IMR-90 (cell line): ENCODE measurements around the gene FAM83F. TPM values are rescaled to one million over a fixed set of nuclear protein-coding genes. Genes with fewer than 3 reads are reported as not detected.

Experiments
- ATAC-seq: fragments of 200-7000 bp; cut with Tn5 transposase; 2 replicates; pipeline ENCODE4 v1.9.1; 2020; ENCODE audit warnings: low read depth, mild to moderate bottlenecking, moderate library complexity
- BruUV-seq: library from RNA; stranded (reverse); fragments of 400-500 nt; replicated peaks from 2 replicates; lab custom pipeline; 2021; lab: Mats Ljungman, UMichigan
- CTCF ChIA-PET: fragments of 300-600 bp; formaldehyde crosslinking; extraction: SDS; loops from one replicate; lab custom pipeline; 2021; ENCODE audit warnings: antibody characterized with exemption; lab: Yijun Ruan, JAX
- POLR2A ChIA-PET: fragments of 300-600 bp; sonication (Branson Sonifier 250); formaldehyde crosslinking; loops from one replicate; lab custom pipeline; 2022; ENCODE audit warnings: antibody characterized with exemption; ENCODE audit not compliant: unreplicated experiment; lab: Charles Lee
- DNase-seq: peaks from one replicate; pipeline ENCODE4 v3.0.0; 2013
- H2AFZ ChIP-seq: replicated peaks from 2 replicates; pipeline ENCODE3; 2013; ENCODE audit warnings: low read length, mild to moderate bottlenecking; ENCODE audit not compliant: poor library complexity
- H2AK5ac ChIP-seq: 2 replicates; pipeline ENCODE4 v1.6.1; 2013; ENCODE audit warnings: low read depth, low read length, inconsistent platforms
- H2AK9ac ChIP-seq: replicated peaks from 2 replicates; pipeline ENCODE3; 2013; ENCODE audit warnings: mild to moderate bottlenecking, low read depth, low read length, moderate library complexity; ENCODE audit not compliant: poor library complexity
- H2BK120ac ChIP-seq: 2 replicates; pipeline ENCODE4 v1.6.1; 2013; ENCODE audit warnings: low read depth, low read length, inconsistent platforms
- H2BK15ac ChIP-seq: 3 replicates; pipeline ENCODE4 v1.6.1; 2013; ENCODE audit warnings: low read depth, low read length, inconsistent platforms
- H2BK20ac ChIP-seq: 2 replicates; pipeline ENCODE4 v1.6.1; 2013; ENCODE audit warnings: low read depth, mild to moderate bottlenecking, inconsistent platforms, low read length, moderate library complexity
- H2BK5ac ChIP-seq: 2 replicates; pipeline ENCODE4 v1.6.1; 2013; ENCODE audit warnings: mild to moderate bottlenecking, low read depth, low read length, inconsistent platforms; ENCODE audit not compliant: poor library complexity, severe bottlenecking
- H3K14ac ChIP-seq: replicated peaks from 2 replicates; pipeline ENCODE4 v1.6.1; 2013; ENCODE audit warnings: low read depth, low read length, inconsistent platforms
- H3K18ac ChIP-seq: 2 replicates; pipeline ENCODE4 v1.6.1; 2013; ENCODE audit warnings: low read depth, low read length, control low read depth
- H3K23ac ChIP-seq: 2 replicates; pipeline ENCODE4 v1.6.1; 2013; ENCODE audit warnings: low read depth, low read length, inconsistent platforms
- H3K27ac ChIP-seq: 2 replicates; pipeline ENCODE4 v1.5.1; 2013; ENCODE audit warnings: mild to moderate bottlenecking, control low read depth, low read length; ENCODE audit not compliant: insufficient read depth
- H3K27me3 ChIP-seq: 2 replicates; pipeline ENCODE4 v1.6.1; 2013; ENCODE audit warnings: low read length; ENCODE audit not compliant: control insufficient read depth, insufficient read depth
- H3K36me3 ChIP-seq: 2 replicates; pipeline ENCODE4 v1.6.1; 2013; ENCODE audit warnings: low read length, mixed read lengths; ENCODE audit not compliant: control insufficient read depth, insufficient read depth
- H3K4ac ChIP-seq: 2 replicates; pipeline ENCODE4 v1.6.1; 2013; ENCODE audit warnings: low read depth, low read length, inconsistent platforms
- H3K4me1 ChIP-seq: 2 replicates; pipeline ENCODE4 v1.6.1; 2013; ENCODE audit warnings: low read length, mixed read lengths; ENCODE audit not compliant: control insufficient read depth, insufficient read depth
- H3K4me2 ChIP-seq: 2 replicates; pipeline ENCODE4 v1.6.1; 2013; ENCODE audit warnings: low read depth, mild to moderate bottlenecking, control low read depth, low read length, moderate library complexity
- H3K4me3 ChIP-seq: 2 replicates; pipeline ENCODE4 v1.5.1; 2013; ENCODE audit warnings: low read depth, mild to moderate bottlenecking, control low read depth, low read length, moderate library complexity; ENCODE audit not compliant: insufficient read depth
- H3K56ac ChIP-seq: 2 replicates; pipeline ENCODE4 v1.6.1; 2013; ENCODE audit warnings: low read length, inconsistent platforms; ENCODE audit not compliant: insufficient read depth; ENCODE audit errors: extremely low read depth
- H3K79me1 ChIP-seq, 2 experiments: 2 replicates each; pipeline ENCODE4 v1.6.1; 2013; ENCODE audit warnings: low read length in 2 of 2, inconsistent platforms in 1 of 2, low read depth in 1 of 2
- H3K9ac ChIP-seq: 2 replicates; pipeline ENCODE4 v1.6.1; 2013; ENCODE audit warnings: low read depth, low read length, control low read depth
- H3K9me1 ChIP-seq: 2 replicates; pipeline ENCODE4 v1.6.1; 2013; ENCODE audit warnings: low read length, inconsistent platforms; ENCODE audit not compliant: insufficient read depth
- H3K9me3 ChIP-seq: 2 replicates; pipeline ENCODE4 v1.6.1; 2013; ENCODE audit warnings: low read length; ENCODE audit not compliant: control insufficient read depth, insufficient read depth
- H4K20me1 ChIP-seq: 2 replicates; pipeline ENCODE4 v1.6.1; 2013; ENCODE audit warnings: low read length, inconsistent platforms; ENCODE audit not compliant: insufficient read depth
- H4K5ac ChIP-seq: 2 replicates; pipeline ENCODE4 v1.6.1; 2013; ENCODE audit warnings: mild to moderate bottlenecking, low read depth, low read length, control low read depth
- H4K8ac ChIP-seq, 2 experiments: 2 replicates each; pipeline ENCODE4 v1.6.1; 2013; ENCODE audit warnings: low read depth in 2 of 2, low read length in 2 of 2, control low read depth in 1 of 2, inconsistent platforms in 1 of 2
- H4K91ac ChIP-seq: 2 replicates; pipeline ENCODE4 v1.6.1; 2013; ENCODE audit warnings: low read depth, low read length, inconsistent platforms; ENCODE audit not compliant: insufficient read depth
- CEBPB ChIP-seq: IDR thresholded peaks from 2 replicates; pipeline ENCODE4 v1.6.1; 2012; ENCODE audit warnings: low read depth, low read length, improper control_type of control experiment
- CTCF ChIP-seq: conservative IDR thresholded peaks from 2 replicates; pipeline ENCODE4 v1.5.1; 2012; ENCODE audit warnings: mild to moderate bottlenecking, low read depth, low read length, improper control_type of control experiment
- NFE2L2 ChIP-seq: fragments of 150-350 bp; IDR thresholded peaks from 2 replicates; pipeline ENCODE4 v1.6.1; 2016; ENCODE audit warnings: low read depth, mild to moderate bottlenecking, low read length
- USF2 ChIP-seq: fragments of 150-350 bp; IDR thresholded peaks from 2 replicates; pipeline ENCODE4 v1.6.1; 2017; ENCODE audit warnings: mild to moderate bottlenecking, antibody characterized with exemption, low read length, low read depth
- WGBS, 2 experiments: methylation state at CpG; one replicate each; pipeline versions ENCODE4 v1.1.5 to v1.1.7; 2013; ENCODE audit warnings: missing lambda C conversion rate in 2 of 2; ENCODE audit not compliant: insufficient read length in 1 of 2; ENCODE audit errors: extremely low coverage in 2 of 2; 5-methylcytosine and 5-hydroxymethylcytosine counted together
- dilution Hi-C: fragments of 300-500 bp; cut with HindIII; formaldehyde crosslinking; loops from one replicate; pipeline ENCODE4 v1.14.3; 2018; ENCODE audit warnings: low sequenced_read_pairs; ENCODE audit not compliant: unreplicated experiment
- in situ Hi-C: fragments of 300-500 bp; cut with MboI; formaldehyde crosslinking; loops from 3 replicates; pipeline ENCODE4 v1.14.3; 2019; ENCODE audit warnings: low sequenced_read_pairs, inconsistent platforms, mixed read lengths
- intact Hi-C: fragments of 100-400 bp; cut with micrococcal nuclease; formaldehyde crosslinking; loops from 2 replicates; pipeline ENCODE4 v1.10.0; 2022
- polyA plus RNA-seq, 3 experiments: library from polyadenylated mRNA; depleted of rRNA; stranded (reverse); fragments of >200 nt; gene quantifications; 2 replicates each; pipeline ENCODE4 v1.2.3, GENCODE V29; 2012; ENCODE audit warnings: low replicate concordance in 1 of 3
- total RNA-seq: library from RNA; depleted of rRNA; stranded (reverse); fragments of >200 nt; gene quantifications from 2 replicates; pipeline ENCODE4 v1.2.3, GENCODE V29; 2012

The FAM83F gene
- total and polyA plus RNA-seq, 2 of the 4 experiments (the other 2 are of a cell fraction) = not detected

DNA sequence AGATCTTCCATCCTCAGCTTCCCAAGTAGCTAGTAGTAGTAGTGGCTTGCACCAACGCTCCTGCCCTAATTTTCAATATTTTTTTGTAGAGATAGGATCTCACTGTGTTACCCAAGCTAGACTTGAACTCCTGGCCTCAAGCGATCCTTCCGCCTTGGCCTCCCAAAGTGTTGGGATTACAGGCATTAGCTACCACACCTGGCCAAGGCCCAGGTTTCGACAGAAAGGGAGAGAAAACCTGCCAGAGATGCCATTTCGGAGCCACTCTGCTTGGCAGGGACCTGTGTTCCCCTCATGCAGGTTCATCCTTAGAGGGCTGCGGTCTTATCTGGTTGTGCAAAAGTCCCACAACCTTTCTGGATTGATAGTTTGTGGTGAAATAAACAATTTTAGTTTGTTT lies 41.4 kb downstream of the FAM83F start:
- POLR2A ChIA-PET = interaction anchor here (1.0 kb wide), 1 partner anchor 501 kb away, joined by 4 read pairs; no protein-coding TSS in a partner anchor
- no peak for DNase-seq
- Histone ChIP-seq H4K91ac (no peak overlapping the region), H3K9me1 (no peaks in the 10 kb centered on the region), H3K9me3 (no peaks in the 10 kb centered on the region), H3K4me3 (no peak overlapping the region), H3K27me3 (peaks cover 65% of the 10 kb centered on the region), H2AK9ac (no peak overlapping the region), H3K18ac (no peak overlapping the region), H3K4me1 (no peaks in the 10 kb centered on the region), H3K36me3 (no peaks in the 10 kb centered on the region), H3K4me2 (no peak overlapping the region), H3K4ac (no peak overlapping the region), H2AFZ (no peak overlapping the region), H3K27ac (no peak overlapping the region), H4K5ac (no peak overlapping the region), H4K20me1 (no peaks in the 10 kb centered on the region), H3K23ac (no peak overlapping the region), H2AK5ac (no peak overlapping the region), H3K56ac (no peak overlapping the region), H2BK15ac (no peak overlapping the region), H4K8ac (no peak overlapping the region), H2BK20ac (no peak overlapping the region), H3K79me1 (no peaks in the 10 kb centered on the region), H2BK120ac (no peak overlapping the region), H3K14ac (no peak overlapping the region), H2BK5ac (no peak overlapping the region), H3K9ac (no peak overlapping the region)
- intact Hi-C loops (loop anchor here (2.0 kb wide), 1 partner anchor 313 kb away; no protein-coding TSS in a partner anchor), in situ Hi-C loops (loop anchor here (25.0 kb wide), 1 partner anchor 874 kb away; the partner anchor contains the start of gene CBX7), dilution Hi-C loops (no loop called here)
- CTCF ChIA-PET = interaction anchor here (0.9 to 1.8 kb wide), 3 partner anchors 8 to 501 kb away, joined by 3 to 12 read pairs (median 3); no protein-coding TSS in a partner anchor
- BruUV-seq = no TSS peak
- no peak for ATAC-seq
- TF ChIP-seq CEBPB (no peak), NFE2L2 (no peak), USF2 (no peak), CTCF (no peak)
- WGBS, 2 experiments = 80% methylated on average over 1 of the region's 6 CpGs; no CpG with 5 or more reads in 1 of the 2 experiments
